IgD-negative memory B cell (primary cell): ENCODE results near the gene LRRC32. TPM values are rescaled to one million over a fixed set of nuclear protein-coding genes. Genes with fewer than 3 reads are reported as not detected.

Source experiments
- H3K27ac Mint-ChIP-seq, 3 donors: one replicate each; pipeline ENCODE4 v1.8.0; 2020 to 2022; ENCODE audit warnings: mild to moderate bottlenecking in 3 of 3, mixed read lengths in 3 of 3, moderate library complexity in 1 of 3
- H3K27me3 Mint-ChIP-seq: one replicate; pipeline ENCODE4 v1.8.0; 2021; ENCODE audit warnings: mixed read lengths
- H3K36me3 Mint-ChIP-seq: one replicate; pipeline ENCODE4 v1.8.0; 2020; ENCODE audit warnings: mild to moderate bottlenecking, mixed read lengths
- H3K4me1 Mint-ChIP-seq, 3 donors: one replicate each; pipeline ENCODE4 v1.8.0; 2020 to 2022; ENCODE audit warnings: mixed read lengths in 3 of 3, mild to moderate bottlenecking in 1 of 3
- H3K4me3 Mint-ChIP-seq, 4 donors: one replicate each; pipeline ENCODE4 v1.8.0; 2020 to 2022; ENCODE audit warnings: mild to moderate bottlenecking in 4 of 4, mixed read lengths in 4 of 4, moderate library complexity in 3 of 4
- H3K9me3 Mint-ChIP-seq, 3 donors: one replicate each; pipeline ENCODE4 v1.8.0; 2020 to 2021; ENCODE audit warnings: mixed read lengths in 3 of 3, mild to moderate bottlenecking in 1 of 3
- polyA plus RNA-seq: library from polyadenylated mRNA; unstranded; fragments of 300-500 nt; fragmentation: Illumina TruSeq; gene quantifications from one replicate; pipeline ENCODE4 v1.2.3, GENCODE V29; 2021

Gene LRRC32
- polyA plus RNA-seq, 1 donor from 2014 or later: not detected

DNA sequence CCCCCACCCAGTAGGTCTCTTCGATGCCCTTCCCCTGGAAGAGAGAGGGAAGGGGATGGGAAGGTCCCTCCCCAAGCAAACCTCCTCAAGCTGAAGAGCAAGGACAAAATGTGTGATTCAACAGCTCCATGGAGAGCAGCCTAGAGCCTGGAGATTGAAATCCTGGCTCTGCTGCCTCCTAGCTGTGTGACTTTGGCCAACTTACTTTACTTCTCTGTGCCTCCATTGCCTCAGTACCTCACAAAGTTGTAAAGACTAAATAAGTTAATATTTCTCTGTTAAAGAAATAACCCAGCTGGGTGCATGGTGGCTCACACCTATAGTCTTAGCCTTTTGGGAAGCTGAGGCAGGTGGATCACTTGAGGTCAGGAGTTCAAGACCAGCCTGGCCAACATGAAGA, 21.1 kb upstream of the LRRC32 start:
- no peaks in the 10 kb centered on the region for H3K36me3 Mint-ChIP-seq
- no peak overlapping the region for H3K4me3 Mint-ChIP-seq

GRCh38 chr11:76690736-76691135, 20.2 kb upstream of the LRRC32 start:
- Mint-ChIP-seq H3K4me1 (peaks cover 8 to 12% (median 9%) of the 10 kb centered on the region in 3 donors), H3K9me3 (no peaks in the 10 kb centered on the region), H3K36me3 (no peaks in the 10 kb centered on the region), H3K27me3 (peaks cover 26% of the 10 kb centered on the region), H3K27ac (no peak overlapping the region), H3K4me3 (no peak overlapping the region)

More for the DNA sequence above, 21.1 kb upstream of the LRRC32 start:
- H3K9me3 Mint-ChIP-seq: no peaks in the 10 kb centered on the region
- peaks cover 21% of the 10 kb centered on the region for H3K27me3 Mint-ChIP-seq
- peaks cover 0 to 4% (median 1%) of the 10 kb centered on the region in 3 donors for H3K4me1 Mint-ChIP-seq
- no peak overlapping the region for H3K27ac Mint-ChIP-seq

GRCh38 chr11:76689313-76690260, 19.0 kb upstream of the LRRC32 start:
- Mint-ChIP-seq H3K9me3 (no peaks in the 10 kb centered on the region), H3K27ac (no peak overlapping the region), H3K36me3 (no peaks in the 10 kb centered on the region), H3K4me1 (peaks cover 8 to 13% (median 9%) of the 10 kb centered on the region in 3 donors), H3K27me3 (peaks cover 27% of the 10 kb centered on the region), H3K4me3 (no peak overlapping the region)

- Mint-ChIP-seq H3K36me3 (no peaks in the 10 kb centered on the region), H3K27ac (peak overlapping the region in 1 of 3 donors; percentile 73), H3K27me3 (peaks cover 34% of the 10 kb centered on the region), H3K9me3 (no peaks in the 10 kb centered on the region), H3K4me3 (peak overlapping the region in 2 of 4 donors; percentile 6), H3K4me1 (peaks cover 8 to 13% (median 9%) of the 10 kb centered on the region in 3 donors)
Observed at GRCh38 chr11:76688146-76688545, 17.6 kb upstream of the LRRC32 start.

GRCh38 chr11:76686261-76687079, 15.9 kb upstream of the LRRC32 start:
- H3K4me1 Mint-ChIP-seq: peaks cover 8 to 17% (median 9%) of the 10 kb centered on the region in 3 donors
- H3K4me3 Mint-ChIP-seq: peak overlapping the region; percentile 67 to 93 (median 80)
- H3K27ac Mint-ChIP-seq: peak overlapping the region in 1 of 3 donors; percentile 16
- H3K27me3 Mint-ChIP-seq: peaks cover 39% of the 10 kb centered on the region
- H3K36me3 Mint-ChIP-seq: no peaks in the 10 kb centered on the region
- no peaks in the 10 kb centered on the region for H3K9me3 Mint-ChIP-seq

DNA sequence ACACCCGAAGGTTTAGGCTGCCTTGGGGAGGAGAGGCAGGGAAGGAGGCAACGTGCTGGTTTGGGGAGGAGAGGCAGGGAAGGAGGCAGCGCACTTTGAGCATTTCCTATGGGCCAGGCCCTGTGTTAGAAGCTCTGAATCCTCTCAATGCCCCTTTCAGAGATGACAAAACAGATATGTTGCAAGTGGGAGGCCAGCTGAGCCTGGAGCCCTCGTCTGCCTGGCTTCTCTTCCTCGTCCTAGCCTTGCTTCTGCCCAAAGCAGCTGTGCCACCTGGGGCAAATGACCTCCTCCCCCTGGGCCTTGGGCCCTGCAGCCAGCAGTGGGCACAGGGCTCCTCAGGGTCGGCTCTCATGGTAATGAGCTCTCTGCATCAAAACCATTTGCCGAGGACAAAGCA, 15.3 kb upstream of the LRRC32 start:
- no peaks in the 10 kb centered on the region for H3K36me3 Mint-ChIP-seq
- H3K4me1 Mint-ChIP-seq: peaks cover 9 to 17% (median 10%) of the 10 kb centered on the region in 3 donors
- H3K27me3 Mint-ChIP-seq: peaks cover 39% of the 10 kb centered on the region
- H3K9me3 Mint-ChIP-seq: no peaks in the 10 kb centered on the region
- H3K27ac Mint-ChIP-seq: no peak overlapping the region
- peak overlapping the region in 3 of 4 donors; percentile 67 to 93 (median 86) for H3K4me3 Mint-ChIP-seq

DNA sequence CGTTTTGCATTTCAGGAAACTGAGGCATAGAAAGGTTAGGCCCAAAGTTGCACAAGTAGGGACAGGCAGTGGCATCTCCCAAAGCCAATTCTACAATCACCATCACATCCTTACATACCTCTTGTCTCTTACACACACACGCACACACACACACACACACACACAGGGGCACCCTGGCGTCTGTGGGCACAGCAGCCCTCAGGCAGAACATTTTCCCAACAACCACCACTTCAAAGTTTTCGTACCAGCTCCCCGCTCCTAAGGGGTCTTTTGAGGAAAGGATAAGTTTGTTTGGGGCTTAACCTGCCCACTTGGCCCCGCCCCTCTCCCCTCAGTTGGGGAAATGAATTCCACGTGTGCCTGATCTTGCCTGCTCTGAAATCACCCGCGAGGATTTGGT, 14.7 kb upstream of the LRRC32 start:
- H3K27ac Mint-ChIP-seq: no peak overlapping the region
- H3K36me3 Mint-ChIP-seq: no peaks in the 10 kb centered on the region
- H3K27me3 Mint-ChIP-seq: peaks cover 39% of the 10 kb centered on the region
- peaks cover 9 to 17% (median 10%) of the 10 kb centered on the region in 3 donors for H3K4me1 Mint-ChIP-seq
- H3K9me3 Mint-ChIP-seq: no peaks in the 10 kb centered on the region
- H3K4me3 Mint-ChIP-seq: peak overlapping the region in 1 of 4 donors; percentile 5

- Mint-ChIP-seq H3K4me3 (no peak overlapping the region), H3K27me3 (peaks cover 42% of the 10 kb centered on the region), H3K36me3 (no peaks in the 10 kb centered on the region), H3K4me1 (peaks cover 9 to 17% (median 10%) of the 10 kb centered on the region in 3 donors), H3K9me3 (no peaks in the 10 kb centered on the region), H3K27ac (no peak overlapping the region)
Observed at GRCh38 chr11:76684516-76684915, 14.0 kb upstream of the LRRC32 start.

DNA sequence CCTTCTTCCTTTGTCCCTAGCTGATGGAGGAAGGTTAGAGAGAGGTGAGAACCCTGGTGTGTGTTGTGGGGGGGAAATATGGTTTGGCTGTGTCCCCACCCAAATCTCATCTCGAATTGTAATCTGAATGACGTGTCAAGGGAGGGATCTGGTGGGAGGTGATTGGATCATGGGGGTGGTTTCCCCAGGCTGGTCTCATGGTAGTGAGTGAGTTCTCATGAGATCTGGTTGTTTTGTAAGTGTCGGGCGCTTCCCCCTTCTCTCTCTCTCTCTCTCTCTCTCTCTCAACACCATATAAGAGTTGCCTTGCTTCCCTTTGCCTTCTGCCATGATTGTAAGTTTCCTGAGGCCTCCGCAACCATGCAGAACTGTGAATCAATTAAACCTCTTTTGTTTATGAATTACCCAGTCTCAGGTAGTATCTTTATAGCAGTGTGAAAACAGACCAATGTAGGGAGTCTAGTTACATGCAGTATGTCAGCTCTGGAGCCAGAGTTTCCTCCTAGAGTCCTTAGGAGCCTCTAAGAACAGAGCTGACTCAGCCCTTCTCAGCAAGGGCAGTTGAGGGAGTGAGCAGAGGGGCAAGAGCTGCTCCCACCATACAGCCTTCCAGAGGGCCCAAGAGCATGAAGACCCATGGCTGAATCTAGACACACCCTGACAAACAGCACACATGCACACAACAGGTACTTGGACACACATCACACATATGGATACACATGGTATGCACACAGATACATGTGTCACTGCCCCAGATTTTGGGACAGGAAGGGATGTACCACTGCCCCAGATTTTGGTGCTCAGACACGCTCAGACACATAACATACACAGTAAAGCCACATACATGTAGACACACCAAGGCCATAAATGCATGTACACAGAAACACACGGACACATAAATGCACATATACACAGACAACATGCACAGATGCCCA, 12.9 kb upstream of the LRRC32 start:
- Mint-ChIP-seq H3K27ac (peak overlapping the region in 1 of 3 donors; percentile 82), H3K4me3 (peak overlapping the region in 1 of 4 donors; percentile 28), H3K9me3 (no peaks in the 10 kb centered on the region), H3K36me3 (no peaks in the 10 kb centered on the region), H3K27me3 (peaks cover 43% of the 10 kb centered on the region), H3K4me1 (peaks cover 9 to 16% (median 10%) of the 10 kb centered on the region in 3 donors)

DNA sequence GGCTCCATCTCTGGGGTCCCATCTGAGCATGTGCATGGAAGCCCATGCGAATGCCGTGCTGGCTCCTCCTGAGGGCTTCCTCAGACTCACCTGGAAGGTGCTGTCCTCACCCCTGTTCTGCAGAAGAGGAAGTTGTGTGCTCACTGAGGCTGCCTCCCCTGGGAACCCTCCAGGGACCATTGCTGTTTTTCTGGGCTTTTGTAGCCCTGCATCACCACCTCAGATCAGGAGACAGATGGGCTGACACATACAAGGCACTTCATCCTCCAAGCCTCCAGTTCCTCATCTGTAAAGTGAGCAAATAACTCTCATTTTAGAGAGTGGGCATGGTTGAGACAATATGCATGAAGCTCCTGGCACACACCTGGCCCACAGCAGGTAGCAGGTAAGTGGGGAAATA, 12.1 kb upstream of the LRRC32 start:
- Mint-ChIP-seq H3K27me3 (peaks cover 47% of the 10 kb centered on the region), H3K4me1 (peaks cover 9 to 16% (median 10%) of the 10 kb centered on the region in 3 donors), H3K4me3 (no peak overlapping the region), H3K27ac (peak overlapping the region in 1 of 3 donors; percentile 82), H3K9me3 (no peaks in the 10 kb centered on the region), H3K36me3 (no peaks in the 10 kb centered on the region)

- Mint-ChIP-seq H3K9me3 (no peaks in the 10 kb centered on the region), H3K36me3 (no peaks in the 10 kb centered on the region), H3K4me3 (peak overlapping the region in 1 of 4 donors; percentile 3), H3K4me1 (peaks cover 9 to 16% (median 10%) of the 10 kb centered on the region in 3 donors), H3K27me3 (peaks cover 45% of the 10 kb centered on the region), H3K27ac (peak overlapping the region in 1 of 3 donors; percentile 74)
Observed at GRCh38 chr11:76682106-76682505, 11.6 kb upstream of the LRRC32 start.

GRCh38 chr11:76680518-76681425, 10.2 kb upstream of the LRRC32 start:
- Mint-ChIP-seq H3K4me3 (no peak overlapping the region), H3K9me3 (no peaks in the 10 kb centered on the region), H3K27ac (peak overlapping the region in 1 of 3 donors; percentile 85), H3K27me3 (peaks cover 43% of the 10 kb centered on the region), H3K4me1 (peaks cover 2 to 7% (median 4%) of the 10 kb centered on the region in 3 donors), H3K36me3 (no peaks in the 10 kb centered on the region)

DNA sequence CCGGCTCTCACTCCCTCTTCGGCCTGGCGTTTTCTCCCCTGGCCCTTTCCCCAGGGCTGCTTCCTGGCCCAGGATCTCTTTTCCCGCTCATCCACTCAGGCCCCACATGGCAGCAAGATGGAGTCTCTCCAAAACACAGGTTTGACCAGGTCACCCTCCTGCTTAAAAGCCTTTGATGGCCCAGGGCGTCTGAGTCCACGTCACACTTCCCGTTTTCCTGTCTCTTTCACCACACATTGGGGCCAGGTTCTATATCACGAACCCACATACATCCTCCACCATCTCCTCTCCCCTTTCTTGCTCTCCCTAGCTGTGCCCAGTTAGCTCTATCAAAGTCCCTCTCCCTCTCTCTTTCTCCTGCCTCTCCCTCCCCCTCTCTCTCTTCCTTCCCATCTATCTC, 7.8 kb upstream of the LRRC32 start:
- no peaks in the 10 kb centered on the region for H3K36me3 Mint-ChIP-seq
- H3K9me3 Mint-ChIP-seq: no peaks in the 10 kb centered on the region
- H3K4me1 Mint-ChIP-seq: peaks cover 4 to 18% (median 11%) of the 10 kb centered on the region in 3 donors
- peak overlapping the region in 1 of 3 donors; percentile 33 for H3K27ac Mint-ChIP-seq
- no peak overlapping the region for H3K4me3 Mint-ChIP-seq
- H3K27me3 Mint-ChIP-seq: peaks cover 38% of the 10 kb centered on the region
